Lung (tissue), 12 donors: ENCODE data around the gene KLK13. TPM values are rescaled to one million over a fixed set of nuclear protein-coding genes. Genes with fewer than 3 reads are reported as not detected.

Experiments
- ATAC-seq: fragments of 200-7000 bp; cut with Tn5 transposase; one replicate; pipeline ENCODE4 v1.9.1; 2020; ENCODE audit warnings: moderate number of reproducible peaks; ENCODE audit not compliant: insufficient read depth, low FRiP score
- DNase-seq, 3 donors: peaks; one replicate each; pipeline ENCODE4 v3.0.0-alpha.2; 2013 to 2017
- H3K27ac ChIP-seq, 2 donors: one replicate each; pipeline ENCODE4 v1.5.1; 2013; ENCODE audit warnings: mild to moderate bottlenecking in 2 of 2, moderate library complexity in 2 of 2, control low read depth in 1 of 2, inconsistent platforms in 1 of 2, low read depth in 1 of 2, low read length in 1 of 2
- H3K27me3 ChIP-seq, 3 donors: one replicate each; pipeline ENCODE4 v1.5.1; 2013; ENCODE audit warnings: low read length in 2 of 3; ENCODE audit not compliant: control insufficient read depth in 3 of 3, insufficient read depth in 3 of 3
- H3K36me3 ChIP-seq, 4 donors: one replicate each; pipeline ENCODE4 v1.5.1; 2013; ENCODE audit warnings: low read length in 4 of 4, mild to moderate bottlenecking in 1 of 4, moderate library complexity in 1 of 4; ENCODE audit not compliant: control insufficient read depth in 4 of 4, insufficient read depth in 4 of 4
- H3K4me1 ChIP-seq, 5 donors: one replicate each; pipeline ENCODE4 v1.5.1; 2013; ENCODE audit warnings: low read length in 5 of 5, mild to moderate bottlenecking in 2 of 5, moderate library complexity in 1 of 5; ENCODE audit not compliant: control insufficient read depth in 5 of 5, insufficient read depth in 5 of 5
- H3K4me3 ChIP-seq: one replicate; pipeline ENCODE4 v1.5.1; 2013; ENCODE audit warnings: mild to moderate bottlenecking, control low read depth, moderate library complexity
- H3K9ac ChIP-seq, 2 donors: one replicate each; pipeline ENCODE4 v1.5.1; 2013; ENCODE audit warnings: low read length in 2 of 2, control low read depth in 1 of 2; ENCODE audit not compliant: insufficient read depth in 1 of 2
- H3K9me3 ChIP-seq, 4 donors: one replicate each; pipeline ENCODE4 v1.5.1; 2013; ENCODE audit warnings: low read length in 3 of 4, mild to moderate bottlenecking in 1 of 4, moderate library complexity in 1 of 4; ENCODE audit not compliant: control insufficient read depth in 4 of 4, insufficient read depth in 3 of 4
- WGBS, 2 donors: extraction: QIAGEN DNeasy Blood & Tissue Kit; methylation state at CpG; one replicate each; pipeline ENCODE4 v1.1.7; 2013; 5-methylcytosine and 5-hydroxymethylcytosine counted together
- polyA plus RNA-seq, 2 donors: library from polyadenylated mRNA; stranded (reverse); fragments of 200-250 nt; gene quantifications; one replicate each; pipeline ENCODE4 v1.2.1, GENCODE V29; 2013
- total RNA-seq, 2 donors: library from RNA; depleted of rRNA in 1 of 2; stranded (reverse); fragments of >200 nt in 1 of 2; gene quantifications; one replicate each; pipeline ENCODE4 v1.2.1, GENCODE V29; 2014 to 2021
- TF ChIP-seq, protein P1 (sequence below): IDR thresholded peaks from 2 replicates; pipeline ENCODE4 v1.5.1; 2012; ENCODE audit warnings: mild to moderate bottlenecking; ENCODE audit errors: control extremely low read depth, extremely low read depth
- donor health status: control.
- donor health status: control.
- donor health status: Bipolar disorder and iron deficiency.
- donor health status: healthy.
- donor health status: DM: yes; HTN: yes; CAD: no.

Gene KLK13
- total and polyA plus RNA-seq, 4 donors, result 0.65 to 9.3 (median 3.1) TPM

DNA sequence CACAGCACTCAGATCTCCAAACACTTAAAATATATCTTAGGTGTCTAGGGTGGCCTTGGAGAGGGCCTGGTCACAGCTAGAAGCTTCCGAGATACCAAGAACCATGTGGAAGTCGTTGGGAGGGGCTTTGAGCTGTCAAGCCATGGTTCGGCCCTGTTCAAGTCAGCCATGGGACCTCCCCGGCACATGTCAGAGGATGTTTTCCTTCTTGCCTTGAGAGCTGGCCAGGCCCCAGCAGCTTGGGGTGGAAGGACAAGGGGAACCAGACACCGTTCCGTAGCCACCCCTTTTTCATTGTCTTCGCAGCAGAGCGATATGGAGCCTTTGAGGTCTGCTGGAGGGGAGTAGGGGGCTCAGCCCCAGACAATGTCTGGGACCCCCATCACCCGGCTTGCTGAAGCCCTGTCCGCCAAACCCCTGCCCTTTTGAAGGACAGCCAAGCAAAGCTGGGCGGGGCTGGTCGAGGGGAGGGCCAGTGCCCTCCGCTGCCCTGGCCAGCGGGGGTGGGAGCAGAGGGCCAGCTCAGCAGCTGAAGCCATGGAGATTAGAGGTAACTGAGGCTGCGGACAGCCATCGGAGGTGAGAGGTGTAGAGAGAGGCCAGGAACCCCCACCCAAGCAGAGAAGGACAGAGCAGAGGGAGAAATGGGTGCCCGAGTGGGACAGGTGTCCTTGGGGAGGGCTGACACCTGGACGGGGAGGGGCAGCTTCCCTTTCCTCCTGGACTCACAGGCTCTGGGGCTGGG is 38.9 kb downstream of the KLK13 start:
- H3K36me3 ChIP-seq, result no peaks in the 10 kb centered on the region
- 57 to 68% methylated on average over 18 of the region's 18 CpGs for WGBS, 2 donors
- no peak overlapping the region for H3K27ac ChIP-seq
- no peak overlapping the region for H3K9ac ChIP-seq
- no peak overlapping the region for H3K4me3 ChIP-seq
- DNase-seq, result peak in 2 of 3 donors; percentile 11 to 21
- peaks cover 3 to 8% (median 4%) of the 10 kb centered on the region in 3 donors for H3K27me3 ChIP-seq
- no peak for ATAC-seq
- peaks cover 0 to 11% (median 0%) of the 10 kb centered on the region in 4 donors for H3K9me3 ChIP-seq
- TF ChIP-seq, protein P1, sequence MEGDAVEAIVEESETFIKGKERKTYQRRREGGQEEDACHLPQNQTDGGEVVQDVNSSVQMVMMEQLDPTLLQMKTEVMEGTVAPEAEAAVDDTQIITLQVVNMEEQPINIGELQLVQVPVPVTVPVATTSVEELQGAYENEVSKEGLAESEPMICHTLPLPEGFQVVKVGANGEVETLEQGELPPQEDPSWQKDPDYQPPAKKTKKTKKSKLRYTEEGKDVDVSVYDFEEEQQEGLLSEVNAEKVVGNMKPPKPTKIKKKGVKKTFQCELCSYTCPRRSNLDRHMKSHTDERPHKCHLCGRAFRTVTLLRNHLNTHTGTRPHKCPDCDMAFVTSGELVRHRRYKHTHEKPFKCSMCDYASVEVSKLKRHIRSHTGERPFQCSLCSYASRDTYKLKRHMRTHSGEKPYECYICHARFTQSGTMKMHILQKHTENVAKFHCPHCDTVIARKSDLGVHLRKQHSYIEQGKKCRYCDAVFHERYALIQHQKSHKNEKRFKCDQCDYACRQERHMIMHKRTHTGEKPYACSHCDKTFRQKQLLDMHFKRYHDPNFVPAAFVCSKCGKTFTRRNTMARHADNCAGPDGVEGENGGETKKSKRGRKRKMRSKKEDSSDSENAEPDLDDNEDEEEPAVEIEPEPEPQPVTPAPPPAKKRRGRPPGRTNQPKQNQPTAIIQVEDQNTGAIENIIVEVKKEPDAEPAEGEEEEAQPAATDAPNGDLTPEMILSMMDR, result no peak
- no peaks in the 10 kb centered on the region for H3K4me1 ChIP-seq

DNA sequence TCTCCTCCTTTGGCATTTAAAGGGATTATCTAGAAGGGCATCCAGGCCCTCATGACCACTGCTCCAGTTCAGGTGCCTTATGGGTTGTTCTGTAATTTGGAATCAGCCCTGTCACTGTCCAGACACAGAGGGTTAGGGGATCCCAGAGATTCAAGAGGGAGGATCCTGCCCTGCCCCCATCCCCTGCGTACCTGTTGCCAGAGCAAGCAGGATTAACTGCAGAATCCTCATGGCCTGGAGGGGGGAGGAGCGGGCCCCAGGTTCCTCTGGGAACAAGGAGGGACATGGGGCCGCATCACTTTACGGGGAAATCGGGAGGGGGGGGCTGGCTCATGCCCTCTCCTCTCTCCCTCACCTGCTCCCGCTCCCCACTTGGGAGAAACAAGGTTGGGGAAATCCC is 39.5 kb downstream of the KLK13 start:
- TF ChIP-seq, protein P1, result no peak
- no peak for DNase-seq
- H3K27me3 ChIP-seq, result peaks cover 3 to 9% (median 4%) of the 10 kb centered on the region in 3 donors
- H3K4me1 ChIP-seq, result no peaks in the 10 kb centered on the region
- WGBS, 2 donors, result 64 to 75% methylated on average over 6 of the region's 6 CpGs
- ATAC-seq, result no peak
- H3K27ac ChIP-seq, result no peak overlapping the region
- H3K9ac ChIP-seq, result no peak overlapping the region
- H3K4me3 ChIP-seq, result no peak overlapping the region
- H3K9me3 ChIP-seq, result peaks cover 0 to 7% (median 0%) of the 10 kb centered on the region in 4 donors
- H3K36me3 ChIP-seq, result no peaks in the 10 kb centered on the region

GRCh38 chr19:51024924-51025323 is 40.0 kb downstream of the KLK13 start:
- WGBS, 2 donors, result 42 to 62% methylated on average over 5 of the region's 5 CpGs
- H3K27me3 ChIP-seq, result peaks cover 3 to 13% (median 8%) of the 10 kb centered on the region in 3 donors
- peaks cover 0 to 7% (median 0%) of the 10 kb centered on the region in 4 donors for H3K9me3 ChIP-seq
- DNase-seq (no peak), ATAC-seq (no peak)
- H3K4me3 ChIP-seq, result no peak overlapping the region
- H3K27ac ChIP-seq, result no peak overlapping the region
- H3K4me1 ChIP-seq, result no peaks in the 10 kb centered on the region
- no peak overlapping the region for H3K9ac ChIP-seq
- no peaks in the 10 kb centered on the region for H3K36me3 ChIP-seq
- TF ChIP-seq, protein P1, result no peak
